GM18498 (cell line): ENCODE results near the gene PCSK4.
"Not testable (repeated sequence)": the region's sequence is repeated elsewhere in the genome, so short reads cannot be mapped to it uniquely, and the experiment has no call there.

Experiments used
- ATAC-seq: cut with Tn5 transposase; IDR thresholded peaks from one replicate; pipeline ENCODE4 v1.9.1; 2021; ENCODE audit warnings: mild to moderate bottlenecking, moderate library complexity; ENCODE audit not compliant: unreplicated experiment

PCSK4 gene

DNA sequence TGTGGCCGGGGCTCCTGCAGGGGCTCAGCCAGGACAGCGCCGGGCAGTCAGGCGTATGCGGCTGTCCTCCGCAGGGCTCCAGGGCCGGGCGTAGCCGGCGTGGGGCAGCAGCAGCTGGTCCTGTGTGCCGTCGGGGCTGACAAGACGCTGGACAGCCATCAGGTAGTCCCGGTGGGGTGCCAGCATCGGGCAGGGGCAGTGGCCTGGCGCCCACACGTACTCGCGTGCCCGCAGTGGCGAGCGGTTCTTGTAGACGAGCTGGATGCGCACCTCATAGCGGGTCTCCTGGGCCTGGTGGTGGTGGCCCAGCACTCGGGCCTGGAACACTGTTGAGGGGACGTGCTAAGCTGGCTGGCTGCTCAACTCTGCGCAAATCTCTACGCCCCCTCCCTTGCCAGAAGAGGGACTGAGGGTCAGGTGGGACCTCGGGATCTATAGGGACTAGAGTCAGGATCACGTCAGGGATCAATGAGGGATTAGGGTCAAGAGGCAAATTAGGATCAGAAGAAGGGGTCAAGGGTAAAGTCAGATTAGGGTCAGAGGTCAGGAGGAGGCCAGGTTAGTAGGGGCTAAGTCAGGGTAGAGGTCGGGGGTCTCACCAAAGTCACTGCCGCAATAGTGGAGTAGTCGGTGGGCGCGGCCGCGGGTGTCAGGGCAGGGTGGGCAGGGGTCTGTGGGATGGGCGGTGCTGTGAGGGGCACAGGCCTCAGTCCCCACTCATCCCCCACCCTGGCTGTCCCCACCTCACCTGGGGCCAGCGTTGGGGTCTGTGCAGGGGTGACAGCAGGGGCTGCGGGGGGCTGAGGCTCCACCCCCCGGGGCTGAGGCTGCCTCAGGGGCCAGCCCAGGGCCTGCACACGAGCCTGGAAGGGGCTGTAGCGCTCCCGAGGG, 16.1 kb upstream of the PCSK4 start:
- ATAC-seq = no peak

DNA sequence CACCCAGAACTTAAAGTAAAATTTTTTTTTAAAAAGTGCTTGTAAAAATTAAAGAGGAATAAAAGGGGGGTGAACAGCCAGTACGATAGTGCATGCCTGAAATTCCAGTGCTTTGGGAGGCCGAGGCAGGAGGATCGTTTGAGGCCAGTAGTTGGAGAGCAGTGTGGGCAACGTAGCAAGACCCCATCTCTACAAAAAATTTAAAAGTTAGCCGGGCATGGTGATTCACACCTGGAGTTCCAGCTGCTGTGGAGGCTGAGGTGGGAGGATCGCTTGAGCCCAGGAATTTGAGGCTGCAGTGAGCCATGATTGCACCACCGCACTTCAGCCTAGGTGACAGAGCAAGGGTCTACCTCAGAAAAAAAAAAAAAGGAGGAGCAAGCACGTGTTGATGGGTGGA, 14.9 kb upstream of the PCSK4 start:
- no peak for ATAC-seq

DNA sequence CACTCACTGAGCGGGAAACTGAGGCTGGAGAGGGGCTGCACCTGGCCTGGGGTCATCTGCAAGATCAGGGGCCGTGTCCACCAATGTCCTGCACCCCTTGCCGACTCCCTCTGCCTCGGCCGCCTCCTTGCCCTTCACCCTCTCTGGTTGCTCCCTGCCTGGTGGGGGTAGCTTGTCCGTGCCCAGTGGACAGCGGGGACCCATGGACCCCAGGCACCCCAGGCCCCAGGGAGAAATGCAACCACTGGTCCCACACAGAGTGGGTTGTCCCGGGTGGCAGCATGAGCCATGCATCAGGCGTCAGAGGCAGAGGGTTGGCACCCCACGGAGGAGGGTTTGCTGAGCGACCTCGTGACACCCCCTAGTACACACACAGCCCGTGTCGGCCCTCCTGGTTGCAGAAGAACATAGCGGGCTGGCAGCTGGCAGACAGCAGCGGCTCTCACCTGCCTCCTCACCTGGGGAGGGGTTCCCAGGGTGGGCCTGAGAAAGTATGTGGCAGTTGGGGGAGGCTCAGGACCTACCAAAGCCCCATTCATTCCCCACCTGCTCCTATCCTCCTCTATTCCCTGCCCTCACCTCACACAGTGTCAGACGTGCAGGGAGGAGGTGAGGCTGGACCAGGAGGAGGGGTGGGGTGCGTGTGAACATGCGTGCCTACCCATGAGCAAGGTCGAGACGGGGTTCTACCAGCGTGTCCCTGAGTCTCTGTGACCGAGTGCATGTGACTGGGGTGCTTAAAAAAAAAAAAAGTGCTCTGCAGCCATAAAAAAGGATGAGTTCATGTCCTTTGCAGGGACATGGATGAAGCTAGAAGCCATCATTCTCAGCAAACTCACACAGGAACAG, 14.0 kb upstream of the PCSK4 start:
- ATAC-seq = no peak

DNA sequence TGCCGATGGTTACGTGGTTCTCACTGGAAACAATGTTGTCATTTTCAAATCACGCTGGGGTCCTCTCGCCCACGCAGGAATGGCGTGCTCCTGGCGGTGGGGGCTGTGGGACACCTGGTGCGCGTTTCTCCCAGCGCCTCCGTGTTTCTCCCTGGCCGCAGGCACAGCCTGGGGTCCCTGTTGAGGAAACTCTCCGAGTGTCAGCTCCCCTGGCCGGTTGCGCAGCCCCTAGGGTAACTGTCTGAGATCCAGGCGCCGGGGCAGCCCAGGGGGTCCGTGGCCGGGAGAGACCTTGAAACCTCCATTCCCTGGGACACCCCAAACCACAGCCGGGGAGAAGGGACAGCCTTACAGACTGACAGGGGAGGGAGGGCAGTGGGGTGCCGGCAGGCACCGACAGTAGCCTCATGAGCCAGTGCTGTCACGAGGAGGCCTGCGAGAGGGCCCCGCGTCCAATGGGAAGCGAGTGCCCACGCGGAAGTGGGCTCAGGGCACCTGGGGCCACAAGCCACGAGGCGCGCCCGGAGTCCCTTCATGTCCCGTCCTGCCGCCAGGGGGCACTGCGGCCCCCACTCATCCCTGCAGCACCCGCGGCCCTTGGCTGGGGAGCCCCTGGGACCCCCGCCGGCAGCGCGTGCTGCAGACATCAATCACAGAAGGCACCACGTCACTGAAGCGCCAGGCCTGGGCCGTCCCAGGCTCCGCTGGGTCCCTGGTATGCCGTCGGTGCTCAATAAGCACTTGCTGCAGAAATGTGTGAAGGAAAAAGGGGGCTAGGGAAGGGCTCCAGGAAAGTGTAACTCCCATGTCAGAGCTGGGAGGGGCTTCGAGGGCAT, 13.2 kb upstream of the PCSK4 start:
- no peak for ATAC-seq

DNA sequence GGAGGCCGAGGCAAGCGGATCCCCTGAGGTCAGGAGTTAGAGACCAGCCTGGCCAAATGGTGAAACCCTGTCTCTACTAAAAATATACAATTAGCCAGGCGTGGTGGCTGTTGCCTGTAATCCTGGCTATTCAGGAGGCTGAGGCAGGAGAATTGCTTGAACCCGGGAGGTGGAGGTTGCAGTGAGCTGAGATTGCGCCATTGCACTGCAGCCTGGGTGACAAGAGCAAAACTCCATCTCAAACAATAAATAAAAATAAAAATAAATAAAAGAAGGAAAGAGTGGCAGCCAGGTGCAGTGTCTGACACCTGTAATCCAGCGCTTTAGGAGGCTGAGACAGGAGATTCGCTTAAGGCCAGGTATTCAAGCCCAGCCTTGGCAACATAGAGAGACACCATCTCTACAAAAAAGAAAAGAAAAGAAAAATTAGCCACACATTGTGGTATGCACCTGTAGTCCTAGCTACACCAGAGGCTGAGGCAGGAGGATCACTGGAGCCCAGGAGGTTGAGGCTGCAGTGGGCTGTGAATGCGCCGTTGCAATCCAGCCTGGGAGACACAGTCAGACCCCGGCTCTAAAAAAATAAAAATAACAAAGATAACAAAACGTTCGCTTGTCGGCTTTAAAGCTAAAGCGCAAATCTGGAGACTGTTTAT, 12.4 kb upstream of the PCSK4 start:
- no peak for ATAC-seq

DNA sequence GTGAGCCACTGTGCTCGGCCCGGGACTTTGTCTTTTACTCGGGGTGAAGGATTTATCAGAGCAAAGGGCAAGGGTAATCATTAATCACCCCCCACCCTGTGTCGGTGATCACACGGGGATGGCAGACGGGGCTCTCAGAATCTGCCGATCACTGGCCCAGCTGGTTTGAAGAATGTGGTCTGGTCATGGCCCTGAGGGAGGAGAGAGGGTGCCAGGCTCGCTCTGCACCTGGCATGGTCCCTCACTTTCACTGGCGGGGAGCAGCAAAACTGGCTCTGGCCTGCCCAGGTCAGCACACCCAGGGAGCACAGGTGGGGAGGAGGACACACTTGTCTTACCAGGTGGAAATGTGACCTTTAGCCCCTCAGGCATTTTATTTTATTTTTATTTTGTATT, 11.0 kb upstream of the PCSK4 start:
- ATAC-seq = no peak

DNA sequence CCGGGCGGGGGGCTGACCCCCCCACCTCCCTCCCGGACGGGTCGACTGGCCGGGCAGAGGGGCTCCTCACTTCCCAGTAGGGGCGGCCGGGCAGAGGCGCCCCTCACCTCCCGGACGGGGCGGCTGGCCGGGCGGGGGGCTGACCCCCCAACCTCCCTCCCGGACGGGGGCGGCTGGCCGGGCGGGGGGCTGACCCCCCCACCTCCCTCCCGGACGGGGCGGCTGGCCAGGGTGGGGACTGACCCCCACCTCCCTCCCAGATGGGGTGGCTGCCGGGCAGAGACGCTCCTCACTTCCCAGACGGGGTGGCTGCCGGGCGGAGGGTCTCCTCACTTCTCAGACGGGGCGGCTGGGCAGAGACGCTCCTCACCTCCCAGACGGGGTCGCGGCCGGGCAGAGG, 9.1 kb upstream of the PCSK4 start:
- not testable (repeated sequence) for ATAC-seq

DNA sequence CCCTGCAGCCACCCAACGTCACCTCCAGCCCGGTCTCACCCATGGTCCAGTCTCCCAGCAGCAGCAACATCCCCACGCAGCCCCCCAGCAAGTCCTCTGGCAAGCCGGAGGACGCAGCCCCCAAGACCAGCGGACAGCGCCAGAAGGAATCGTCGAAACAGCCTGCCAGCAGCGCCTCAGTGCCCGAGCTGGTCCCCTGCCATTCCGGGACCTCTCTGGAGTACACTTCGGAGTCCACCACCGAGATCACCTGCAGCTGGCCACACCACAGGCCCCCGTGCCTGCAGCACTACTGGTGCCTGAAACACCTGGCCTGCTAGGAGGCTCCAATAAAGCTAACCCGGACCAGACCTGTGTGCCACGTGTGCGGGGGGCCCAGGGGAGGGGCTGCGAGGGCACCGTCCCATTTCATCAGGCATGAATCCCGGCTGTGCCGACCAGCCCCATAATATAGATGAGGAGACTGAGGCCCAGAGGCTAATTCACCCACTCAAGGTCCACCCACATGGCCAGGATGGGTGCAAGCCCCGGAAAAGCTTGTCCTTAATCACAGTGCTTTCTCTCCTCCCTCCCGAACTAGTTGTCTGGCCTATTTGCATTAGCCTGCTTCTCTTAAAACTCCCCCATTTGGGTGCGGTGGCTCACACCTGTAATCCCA, 7.6 kb upstream of the PCSK4 start:
- no peak for ATAC-seq

DNA sequence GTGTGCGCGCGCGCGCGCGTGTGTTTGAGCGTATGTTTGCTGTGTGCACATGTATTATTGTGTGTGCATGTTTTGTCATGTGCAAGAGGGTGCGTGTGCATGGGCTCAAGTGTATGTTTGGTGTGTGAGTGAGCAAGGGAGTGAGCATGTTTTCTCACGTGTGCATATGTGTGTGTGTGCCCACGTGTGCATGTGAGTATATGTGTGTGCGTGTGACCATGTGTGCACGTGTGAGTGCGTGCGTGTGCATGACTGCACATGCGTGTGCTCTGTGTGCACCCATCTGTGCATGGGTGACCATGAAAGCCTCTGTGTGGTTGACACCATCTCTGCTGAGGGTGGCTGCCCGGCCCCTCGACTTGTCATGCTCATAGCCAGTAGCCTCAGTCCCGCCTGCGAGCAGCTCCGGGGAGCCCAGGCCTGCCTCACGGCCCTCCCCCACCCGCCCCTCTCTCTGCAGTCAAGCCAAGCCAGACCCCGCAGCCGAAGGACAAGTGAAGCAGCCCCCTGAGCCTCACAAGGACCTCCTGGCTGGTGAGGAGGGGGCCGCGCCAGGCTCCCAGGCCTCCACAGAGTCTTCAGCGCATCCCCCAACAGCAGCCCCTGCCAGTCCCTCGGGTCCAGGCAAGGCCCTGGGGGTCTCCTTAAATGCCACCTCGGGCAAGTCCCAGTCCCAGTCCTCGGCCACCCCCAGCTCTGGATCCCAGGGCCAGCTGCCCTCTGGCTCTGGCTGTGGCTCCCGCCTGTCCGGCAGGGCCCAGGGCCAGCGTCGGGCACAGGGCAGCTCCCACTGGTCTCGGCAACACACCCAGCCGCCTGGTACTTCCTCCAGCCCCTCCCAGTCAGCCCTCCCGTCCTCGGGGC, 6.8 kb upstream of the PCSK4 start:
- ATAC-seq = no peak

DNA sequence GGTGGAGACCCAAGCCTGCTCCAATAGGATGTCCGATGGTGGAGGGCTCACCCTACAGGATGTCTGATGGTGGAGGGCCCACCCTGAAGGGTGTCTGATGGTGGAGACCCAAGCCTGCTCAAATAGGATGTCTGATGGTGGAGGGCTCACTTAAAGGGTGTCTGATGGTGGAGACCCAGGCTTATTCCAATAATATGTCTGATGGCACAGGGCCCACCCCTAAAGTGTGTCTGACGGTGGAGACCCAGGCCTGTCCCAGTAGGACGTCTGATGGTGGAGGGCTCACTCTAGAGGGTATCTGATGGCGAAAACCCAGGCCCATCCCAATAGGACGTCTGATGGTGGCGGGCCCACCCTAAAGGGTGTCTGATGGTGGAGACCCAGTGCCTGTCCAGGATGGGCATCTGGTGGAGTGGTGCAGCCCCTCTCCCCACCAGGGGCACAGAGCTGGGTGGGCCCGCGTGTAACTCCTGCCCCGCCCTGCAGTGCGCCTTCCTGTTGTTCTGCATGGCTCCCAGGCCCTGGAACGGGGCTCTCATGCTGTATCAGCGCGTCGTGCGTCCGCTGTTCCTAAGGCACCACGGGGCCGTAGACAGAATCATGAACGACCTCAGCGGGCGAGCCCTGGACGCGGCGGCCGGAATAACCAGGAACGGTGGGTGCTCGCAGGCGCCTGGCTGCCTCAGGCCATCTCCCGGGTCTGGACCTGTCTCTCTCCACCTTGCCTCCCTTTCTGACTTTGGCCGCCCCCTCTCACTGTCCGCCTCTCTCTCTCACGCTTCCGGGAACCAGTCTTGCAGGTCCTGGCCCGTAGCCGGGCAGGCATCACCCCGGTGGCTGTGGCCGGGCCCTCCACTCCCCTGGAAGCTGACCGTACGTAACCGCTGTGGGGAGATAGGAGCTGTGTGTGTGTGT, 5.9 kb upstream of the PCSK4 start:
- ATAC-seq = no peak

DNA sequence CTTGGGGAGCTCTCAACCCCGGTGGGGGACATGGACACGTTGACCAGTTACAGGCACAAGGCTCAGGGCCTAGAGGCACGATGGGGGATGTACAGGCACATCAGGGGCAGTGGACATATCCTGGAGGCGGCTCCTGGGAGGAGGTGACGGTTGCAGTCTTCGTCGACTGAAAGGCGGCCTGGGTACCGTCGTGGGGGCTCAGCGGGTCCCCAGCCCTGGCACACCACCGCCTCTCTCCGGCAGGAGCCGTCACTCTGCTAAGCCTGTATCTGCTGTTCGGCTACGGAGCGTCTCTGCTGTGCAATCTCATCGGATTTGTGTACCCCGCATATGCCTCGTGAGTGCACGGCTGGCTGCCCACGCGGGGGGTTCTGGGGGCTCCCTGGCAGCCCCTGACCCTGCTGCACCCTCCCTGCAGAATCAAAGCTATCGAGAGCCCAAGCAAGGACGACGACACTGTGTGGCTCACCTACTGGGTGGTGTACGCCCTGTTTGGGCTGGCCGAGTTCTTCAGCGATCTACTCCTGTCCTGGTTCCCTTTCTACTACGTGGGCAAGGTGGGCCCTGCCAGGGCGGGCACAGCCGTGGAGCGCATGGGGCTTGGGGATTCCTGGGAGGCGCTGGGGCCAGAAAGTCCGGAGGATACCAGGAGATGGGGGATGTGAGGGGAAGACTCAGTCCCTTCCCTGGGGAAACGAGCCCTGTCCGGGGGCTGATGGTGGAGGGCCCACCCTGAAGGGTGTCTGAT, 5.1 kb upstream of the PCSK4 start:
- ATAC-seq = no peak

DNA sequence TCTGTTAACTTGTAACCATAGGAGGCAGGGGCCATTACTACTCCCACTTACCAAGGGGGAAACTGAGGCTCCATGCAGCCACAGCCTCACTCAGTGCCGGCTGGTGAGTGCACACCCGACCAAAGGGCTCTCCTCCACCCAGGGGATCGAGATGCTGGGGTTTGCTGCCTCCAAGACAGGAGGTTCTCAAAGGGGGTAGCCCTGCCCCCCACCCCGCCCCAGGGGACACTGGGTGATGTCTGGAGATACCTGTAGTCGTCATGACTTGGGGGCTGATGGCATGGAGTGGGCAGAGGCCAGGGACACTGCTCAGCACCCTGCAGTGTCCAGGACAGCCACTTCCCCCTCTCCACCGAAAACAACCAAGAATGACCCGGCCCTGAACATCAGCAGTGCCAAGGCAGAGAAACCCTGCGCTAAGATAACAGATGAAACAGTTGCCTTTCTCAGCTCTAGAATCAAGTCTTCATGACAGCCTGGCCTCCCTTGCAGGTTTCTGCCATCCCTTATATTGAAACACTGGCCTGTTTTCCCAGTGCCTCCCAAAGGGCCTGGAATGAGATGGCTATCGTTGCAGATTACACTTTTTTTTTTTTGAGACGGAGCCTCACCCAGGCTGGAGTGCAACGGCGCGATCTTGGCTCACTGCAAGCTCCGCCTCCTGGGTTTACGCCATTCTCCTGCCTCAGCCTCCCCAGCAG, 4.1 kb upstream of the PCSK4 start:
- ATAC-seq = no peak

DNA sequence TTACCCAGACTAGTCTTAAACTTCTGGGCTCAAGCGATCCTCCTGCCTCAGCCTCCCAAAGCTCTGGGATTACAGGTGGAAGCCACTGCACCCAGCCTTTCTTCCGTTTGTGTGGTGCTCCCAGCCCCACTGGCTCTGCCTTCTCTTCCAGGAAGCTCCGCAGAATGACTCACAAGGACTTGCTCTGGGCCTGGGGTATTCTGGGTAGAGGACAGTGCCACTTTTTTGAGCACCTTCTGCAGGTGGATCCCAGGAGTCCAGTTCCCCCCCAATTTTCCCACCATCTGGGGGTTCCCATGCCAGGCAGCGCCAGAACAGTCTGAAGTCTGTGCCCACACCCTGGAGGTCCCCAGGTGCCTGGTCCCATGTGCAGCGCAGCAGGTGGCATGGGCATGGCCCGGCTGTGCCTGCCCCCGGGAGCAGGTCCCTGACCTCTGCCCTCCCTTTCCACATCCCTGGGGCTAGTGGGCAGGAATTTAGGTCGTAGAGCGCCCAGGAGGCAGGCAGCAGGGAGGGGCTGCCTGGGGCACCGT, 2.4 kb upstream of the PCSK4 start:
- no peak for ATAC-seq

DNA sequence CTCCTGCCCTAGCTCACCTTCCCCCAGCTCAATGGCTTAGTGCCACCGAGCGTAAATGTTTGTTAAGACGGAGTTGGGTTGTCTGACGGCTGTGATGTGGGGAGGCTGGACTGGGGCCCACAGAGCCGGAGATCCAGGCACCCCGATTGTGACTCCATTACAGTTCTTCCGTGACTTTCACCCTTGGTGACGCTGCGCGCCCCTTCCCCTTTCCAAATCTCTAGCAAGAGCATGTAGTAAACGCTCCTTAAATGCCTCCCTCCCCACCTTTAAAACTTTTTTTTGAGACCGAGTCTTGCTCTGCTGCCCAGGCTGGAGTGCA, 1.7 kb upstream of the PCSK4 start:
- no peak for ATAC-seq

DNA sequence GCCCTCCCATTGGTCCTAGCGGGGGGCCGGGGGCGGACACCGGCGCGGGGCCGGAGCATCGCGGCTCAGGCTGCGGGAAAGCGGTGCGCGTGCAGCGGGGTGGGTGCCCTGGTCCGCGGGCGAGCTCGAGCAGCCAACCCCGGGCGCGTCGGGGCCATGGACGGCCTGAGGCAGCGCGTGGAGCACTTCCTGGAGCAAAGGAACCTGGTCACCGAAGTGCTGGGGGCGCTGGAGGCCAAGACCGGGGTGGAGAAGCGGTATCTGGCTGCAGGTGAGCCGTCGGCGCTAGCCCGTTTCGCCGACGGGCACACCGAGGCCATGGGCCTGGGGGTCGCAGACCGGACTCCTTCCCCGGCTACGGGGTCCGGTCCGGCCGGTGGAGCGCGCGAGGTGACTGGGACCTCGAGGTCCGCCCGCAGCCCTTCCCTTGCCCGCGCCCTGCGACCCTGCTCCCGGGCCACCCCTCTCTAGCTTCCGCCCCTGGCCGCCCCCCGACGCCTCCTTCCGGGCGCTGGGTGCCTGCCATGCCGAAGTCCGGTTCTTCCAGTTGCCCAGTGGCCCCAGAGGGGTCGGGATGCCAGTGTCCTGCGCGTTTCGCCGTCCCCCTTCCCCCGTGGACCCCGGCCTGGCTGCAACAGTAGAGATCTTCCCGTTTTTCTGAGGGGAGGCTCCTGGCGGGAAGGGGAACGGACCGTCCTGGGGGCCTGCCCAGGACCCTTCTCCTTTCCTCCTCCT, 1.1 kb upstream of the PCSK4 start, which contains the start of gene REEP6:
Gene REEP6, plus strand, starts transcription at position 68 of the 735 bp plus-strand sequence. Its CDS starts 89 bp downstream, at position 157.
- no peak for ATAC-seq
